Stimulated activated CD4-positive, alpha-beta T cell treated with anti-CD3 and anti-CD28 coated beads, Interleukin-1b, Interleukin-23, amount 100 ng/mL, for 48 hours (primary cell): ENCODE results near the gene CXorf51B.
"Not testable (repeated sequence)": the region's sequence is repeated elsewhere in the genome, so short reads cannot be mapped to it uniquely, and the experiment has no call there.

Source experiments
- DNase-seq: peaks from one replicate; pipeline ENCODE4 v3.0.0-alpha.2; 2020

Gene CXorf51B

DNA sequence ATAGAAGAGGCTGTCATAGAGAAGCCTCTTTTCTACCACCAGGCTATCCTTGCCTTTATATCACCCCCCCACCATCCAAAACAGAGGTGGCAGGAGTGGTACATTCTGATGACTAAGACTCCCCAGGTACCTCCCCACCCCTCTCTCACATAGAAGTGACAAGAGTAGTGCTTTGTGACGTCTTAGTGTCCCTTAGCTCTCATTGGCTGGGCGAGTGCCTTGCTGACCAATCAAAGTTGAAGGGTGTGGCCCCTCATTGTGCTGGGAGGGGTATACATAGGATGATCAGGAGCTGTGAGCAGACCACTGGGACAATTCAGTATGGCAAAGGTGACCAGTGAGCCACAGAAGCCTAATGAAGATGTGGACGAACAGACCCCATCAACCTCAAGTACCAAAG lies at the start of gene CXorf51B:
Gene CXorf51B, plus strand, starts transcription at position 301 of the 400 bp plus-strand sequence. Its CDS starts 21 bp downstream, at position 322.
- DNase-seq = not testable (repeated sequence)

- not testable (repeated sequence) for DNase-seq
These were observed 5.1 kb downstream of the CXorf51B start, which contains the start of gene CXorf51A for GRCh38 chrX:146814644-146815043. Gene CXorf51A (minus strand): TSS chrX:146814744. CDS start chrX:146814723, 21 bp downstream.

- DNase-seq = no peak
These were observed 22.4 kb downstream of the CXorf51B start for GRCh38 chrX:146831994-146832393.

- no peak for DNase-seq
These were observed 44.7 kb downstream of the CXorf51B start for GRCh38 chrX:146854281-146854680.
